B cell (primary cell): ENCODE results near the gene RHOBTB3. TPM values are rescaled to one million over a fixed set of nuclear protein-coding genes. Genes with fewer than 3 reads are reported as not detected.

Experiments used
- ATAC-seq: fragments of 200-7000 bp; cut with Tn5 transposase; one replicate; pipeline ENCODE4 v1.10.0; 2021; ENCODE audit warnings: low read depth, mild to moderate bottlenecking, moderate number of reproducible peaks, moderate library complexity
- CTCF ChIA-PET: fragments of 350-600 bp; sonication (Branson Sonifier 250); formaldehyde crosslinking; loops from one replicate; lab custom pipeline; 2021; ENCODE audit warnings: antibody characterized with exemption, inconsistent platforms; lab: Charles Lee
- POLR2A ChIA-PET: fragments of 350-600 bp; sonication (Branson Sonifier 250); formaldehyde crosslinking; loops from one replicate; lab custom pipeline; 2021; ENCODE audit warnings: antibody characterized with exemption; lab: Charles Lee
- DNase-seq: peaks from one replicate; pipeline ENCODE4 v3.0.0; 2013
- H2AFZ ChIP-seq: 2 replicates; pipeline ENCODE4 v1.6.1; 2012; ENCODE audit warnings: mild to moderate bottlenecking, low read depth, low read length; ENCODE audit not compliant: insufficient read depth, poor library complexity, severe bottlenecking
- H3K27ac ChIP-seq, 2 donors: 1 replicate in 1 of 2; 2 replicates in 1 of 2; pipeline ENCODE4 v1.5.1; 2012 to 2013; ENCODE audit warnings: low read length in 2 of 2, mild to moderate bottlenecking in 2 of 2, moderate library complexity in 1 of 2
- H3K27me3 ChIP-seq, 4 experiments: fragments of 200-600 bp in 1 of 4; sonication (generic) in 1 of 4; replicated peaks in 1 of 4; 1 replicate in 2 of 4; 2 replicates in 2 of 4; pipeline versions ENCODE4 v1.6.1 to v1.7.0; 2013 to 2016; ENCODE audit warnings: low read length in 3 of 4, mild to moderate bottlenecking in 2 of 4, mixed read lengths in 1 of 4, moderate library complexity in 1 of 4; ENCODE audit not compliant: insufficient read depth in 4 of 4, control insufficient read depth in 3 of 4; ENCODE audit errors: control extremely low read depth in 1 of 4
- H3K36me3 ChIP-seq, 2 experiments: replicated peaks in 1 of 2; 1 replicate in 1 of 2; 2 replicates in 1 of 2; pipeline versions ENCODE4 v1.6.1 to v1.7.1; 2013; ENCODE audit warnings: low read length in 1 of 2; ENCODE audit not compliant: insufficient read depth in 2 of 2, control insufficient read depth in 1 of 2; ENCODE audit errors: control extremely low read depth in 1 of 2, extremely low read depth in 1 of 2
- H3K4me1 ChIP-seq, 2 donors: fragments of 200-600 bp in 1 of 2; sonication (generic) in 1 of 2; 1 replicate in 1 of 2; 2 replicates in 1 of 2; pipeline versions ENCODE4 v1.5.1 to v1.6.1; 2013 to 2017; ENCODE audit warnings: low read length in 2 of 2; ENCODE audit not compliant: control insufficient read depth in 2 of 2, insufficient read depth in 2 of 2
- H3K4me2 ChIP-seq: replicated peaks from 2 replicates; pipeline ENCODE3; 2012; ENCODE audit warnings: mild to moderate bottlenecking, low read depth, low read length; ENCODE audit not compliant: poor library complexity, severe bottlenecking
- H3K4me3 ChIP-seq, 5 experiments: fragments of 200-600 bp in 1 of 5; sonication (generic) in 1 of 5; 1 replicate in 3 of 5; 2 replicates in 2 of 5; pipeline versions ENCODE4 v1.5.1 to v1.7.0; 2011 to 2016; ENCODE audit warnings: low read length in 4 of 5, mild to moderate bottlenecking in 4 of 5, low read depth in 2 of 5, control low read depth in 1 of 5, moderate library complexity in 1 of 5; ENCODE audit not compliant: insufficient read depth in 1 of 5; ENCODE audit errors: control extremely low read depth in 1 of 5, extremely low read depth in 1 of 5
- H3K79me2 ChIP-seq: fragments of 200-600 bp; sonication (generic); one replicate; pipeline ENCODE4 v1.6.0; 2016; ENCODE audit warnings: low read length; ENCODE audit not compliant: control insufficient read depth, insufficient read depth
- H3K9ac ChIP-seq: fragments of 200-600 bp; sonication (generic); 2 replicates; pipeline ENCODE4 v1.6.1; 2017; ENCODE audit warnings: mild to moderate bottlenecking, low read length, moderate library complexity
- H3K9me3 ChIP-seq, 3 donors: one replicate each; pipeline versions ENCODE4 v1.6.1 to v1.7.1; 2013; ENCODE audit warnings: low read length in 2 of 3; ENCODE audit not compliant: control insufficient read depth in 2 of 3, insufficient read depth in 1 of 3; ENCODE audit errors: control extremely low read depth in 1 of 3
- H4K20me1 ChIP-seq: 2 replicates; pipeline ENCODE4 v1.6.0; 2012; ENCODE audit warnings: mild to moderate bottlenecking, low read length; ENCODE audit not compliant: insufficient read depth, control insufficient read depth, poor library complexity, severe bottlenecking
- H3K27ac Mint-ChIP-seq: one replicate; pipeline ENCODE4 v1.8.0; 2021; ENCODE audit warnings: mixed read lengths
- H3K27me3 Mint-ChIP-seq: one replicate; pipeline ENCODE4 v1.8.0; 2021; ENCODE audit warnings: mixed read lengths
- H3K4me1 Mint-ChIP-seq: one replicate; pipeline ENCODE4 v1.8.0; 2021; ENCODE audit warnings: mixed read lengths
- H3K4me3 Mint-ChIP-seq: one replicate; pipeline ENCODE4 v1.8.0; 2021; ENCODE audit warnings: mixed read lengths
- H3K9me3 Mint-ChIP-seq: one replicate; pipeline ENCODE4 v1.8.0; 2022; ENCODE audit warnings: mixed read lengths; ENCODE audit not compliant: insufficient read depth
- CTCF ChIP-seq: fragments of 200-600 bp; IDR thresholded peaks from one replicate; pipeline ENCODE4 v1.8.0; 2022; ENCODE audit warnings: antibody characterized with exemption, mild to moderate bottlenecking
- EZH2 ChIP-seq: IDR thresholded peaks from 2 replicates; pipeline ENCODE4 v1.6.1; 2012; ENCODE audit warnings: borderline replicate concordance, low read depth, mild to moderate bottlenecking, moderate library complexity, low read length; ENCODE audit not compliant: insufficient read depth, poor library complexity, severe bottlenecking
- WGBS: methylation state at CpG from one replicate; pipeline ENCODE4 v1.1.5; 2013; ENCODE audit warnings: missing lambda C conversion rate; ENCODE audit not compliant: insufficient coverage; 5-methylcytosine and 5-hydroxymethylcytosine counted together
- intact Hi-C: fragments of 100-400 bp; cut with micrococcal nuclease; formaldehyde crosslinking; loops from one replicate; pipeline ENCODE4 v1.10.0; 2022
- polyA plus RNA-seq: library from polyadenylated mRNA; depleted of rRNA; stranded (reverse); fragments of >200 nt; gene quantifications from 2 replicates; pipeline ENCODE4 v1.2.3, GENCODE V29; 2012
- total RNA-seq, 2 donors: library from RNA; stranded (reverse); fragments of 120-200 nt in 1 of 2; gene quantifications; 1 replicate in 1 of 2; 2 replicates in 1 of 2; pipeline versions ENCODE4 v1.2.3 to v1.2.4, GENCODE V29; 2013 to 2022

RHOBTB3 gene
- total and polyA plus RNA-seq, 2 donors (not counting 1 experiment from before 2014, with no cell fraction given) = 1.7 to 5.0 TPM

- no peaks in the 10 kb centered on the region for H3K9me3 ChIP-seq
- Mint-ChIP-seq H3K27me3 (peaks cover 12% of the 10 kb centered on the region), H3K4me3 (peak overlapping the region; percentile 82), H3K9me3 (no peaks in the 10 kb centered on the region), H3K4me1 (peaks cover 29% of the 10 kb centered on the region), H3K27ac (no peak overlapping the region)
- H3K27ac ChIP-seq = no peak overlapping the region
- H3K4me3 ChIP-seq = peak overlapping the region in 4 of 5 experiments; percentile 56 to 75 (median 63)
- no peaks in the 10 kb centered on the region for H3K79me2 ChIP-seq
- H3K36me3 ChIP-seq = no peaks in the 10 kb centered on the region
- ATAC-seq (no peak), DNase-seq (no peak)
- POLR2A ChIA-PET = interaction anchor here (1.6 kb wide), 1 partner anchor 78 kb away, joined by 3 read pairs; no protein-coding TSS in a partner anchor
- peaks cover 8 to 13% of the 10 kb centered on the region in 2 donors for H3K4me1 ChIP-seq
- TF ChIP-seq CTCF = no peak
- TF ChIP-seq EZH2 = no peak
- no peaks in the 10 kb centered on the region for H4K20me1 ChIP-seq
- CTCF ChIA-PET = interaction anchor here (0.7 to 2.9 kb wide), 10 partner anchors 30 to 607 kb away, joined by 3 to 17 read pairs (median 3); no protein-coding TSS in a partner anchor
- H3K9ac ChIP-seq = peak overlapping the region; percentile 76
- no CpG with 5 or more reads among the region's 11 CpGs for WGBS
- intact Hi-C loops = loop anchor here (2.0 to 5.0 kb wide), 3 partner anchors 83 to 1207 kb away; partner anchors contain the start of genes ELL2, LNPEP and RFESD
- H3K4me2 ChIP-seq = peak overlapping the region; percentile 88
- peak overlapping the region; percentile 71 for H2AFZ ChIP-seq
- H3K27me3 ChIP-seq = peaks cover 0 to 10% (median 6%) of the 10 kb centered on the region in 4 experiments
These were observed 980 bp upstream of the RHOBTB3 start for GRCh38 chr5:95730011-95730700.
